Stimulated activated CD8-positive, alpha-beta memory T cell treated with anti-CD3 and anti-CD28 coated beads, Interleukin-4, amount 100 ng/mL, for 4 hours (primary cell): ENCODE data around the gene RMND5A.

Source experiments
- DNase-seq, 2 donors: peaks; one replicate each; pipeline ENCODE4 v3.0.0-alpha.2; 2020; ENCODE audit warnings: low read depth in 2 of 2, low spot score in 1 of 2

The RMND5A gene

DNA sequence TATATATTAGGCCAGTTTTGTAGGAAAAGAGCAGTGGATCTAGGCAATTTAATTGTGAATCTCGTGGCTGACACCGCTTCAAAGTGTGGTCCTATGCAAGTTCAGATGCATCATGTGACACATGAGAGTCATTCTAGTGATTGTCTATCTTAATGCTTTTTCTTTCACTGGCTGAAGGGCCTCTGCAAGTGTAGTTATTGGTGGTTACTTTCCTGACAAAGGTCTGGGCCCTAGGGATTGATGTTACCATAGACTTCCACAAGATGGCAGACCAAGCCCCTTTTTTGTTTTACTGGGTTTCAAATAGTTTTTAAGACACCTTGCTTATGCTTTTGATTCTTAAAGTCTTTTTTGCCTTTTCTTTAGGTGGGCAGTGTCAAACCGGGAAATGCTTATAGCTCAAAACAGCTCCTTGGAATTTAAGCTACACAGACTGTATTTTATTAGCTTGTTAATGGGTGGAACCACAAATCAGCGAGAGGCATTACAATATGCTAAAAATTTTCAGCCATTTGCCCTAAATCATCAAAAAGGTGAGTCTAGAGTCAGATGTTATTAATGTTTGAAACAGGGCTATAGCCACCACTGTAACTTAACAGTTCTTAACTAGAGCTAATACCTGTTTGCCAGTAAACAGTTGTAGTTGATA, 44.7 kb downstream of the RMND5A start:
- DNase-seq: no peak

DNA sequence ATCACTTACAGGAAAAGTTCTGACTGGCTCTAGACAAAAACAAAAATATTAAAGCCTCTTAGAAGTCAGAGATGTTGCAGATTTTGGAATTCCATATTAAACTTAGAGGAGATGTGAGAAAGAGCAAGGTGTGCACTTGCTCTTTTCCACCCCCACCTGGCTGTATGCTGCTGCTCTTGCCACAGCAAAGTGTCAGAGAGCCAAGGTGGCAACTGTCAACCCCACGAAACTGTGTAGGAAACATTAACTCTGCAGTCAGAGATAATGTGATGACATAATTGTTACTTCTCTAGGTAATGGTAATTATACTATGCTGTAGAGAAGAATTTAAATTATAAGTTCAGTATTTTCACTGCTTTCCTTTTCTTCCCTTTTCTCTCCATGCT, 45.2 kb downstream of the RMND5A start:
- no peak for DNase-seq

DNA sequence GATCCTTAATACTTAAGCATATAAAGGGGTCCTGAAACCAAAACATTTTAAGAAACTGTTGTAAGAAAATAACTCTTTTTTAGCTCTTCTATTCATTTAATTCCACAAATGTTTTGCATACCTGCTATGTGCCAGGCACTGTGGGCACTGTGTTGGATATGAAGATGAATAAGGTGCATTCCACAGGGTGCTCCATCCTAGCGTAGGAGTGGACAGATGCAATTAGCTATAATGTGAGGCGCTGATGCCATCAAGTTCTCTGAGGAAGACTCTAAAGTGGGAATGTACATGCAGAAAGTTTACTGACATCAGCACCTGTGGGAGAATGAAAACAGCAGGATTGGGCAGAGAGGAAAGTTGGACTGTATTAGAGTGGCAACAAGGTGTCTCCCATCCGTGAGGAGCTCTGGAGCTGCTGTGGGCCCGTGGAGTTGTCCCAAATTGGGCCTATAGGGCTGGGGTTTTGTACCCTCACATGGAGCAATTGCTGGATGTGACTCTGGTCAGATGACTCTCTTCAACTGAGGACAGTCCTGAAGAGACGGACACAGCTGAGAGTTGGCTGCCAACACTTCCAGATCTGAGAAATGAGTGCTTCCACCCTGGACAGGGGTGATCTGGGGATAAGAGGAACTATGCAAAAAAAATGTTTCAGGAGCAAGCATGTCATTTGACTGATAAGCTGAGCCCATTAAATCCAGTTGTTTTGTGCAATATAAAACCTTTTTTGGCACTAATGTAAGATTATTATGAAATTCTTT, 48.3 kb downstream of the RMND5A start:
- DNase-seq: no peak

DNA sequence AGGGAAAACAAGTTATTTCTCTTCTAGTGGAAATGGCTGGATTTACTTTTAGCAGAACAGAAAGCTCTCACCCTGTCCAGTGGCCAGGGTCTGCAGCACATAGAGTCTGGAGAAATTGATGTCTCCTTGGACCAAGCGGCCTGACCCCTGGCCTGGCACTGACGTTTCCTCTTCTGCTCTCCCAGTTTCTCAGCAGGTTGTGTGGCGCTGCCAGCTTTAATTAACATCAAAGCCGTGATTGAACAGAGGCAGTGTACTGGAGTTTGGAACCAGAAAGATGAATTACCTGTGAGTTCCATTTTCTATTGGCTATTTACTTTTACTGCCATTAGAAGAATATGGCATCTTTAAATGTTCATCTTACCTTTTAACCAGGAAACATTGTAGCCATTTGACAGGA, 49.7 kb downstream of the RMND5A start:
- no peak for DNase-seq

DNA sequence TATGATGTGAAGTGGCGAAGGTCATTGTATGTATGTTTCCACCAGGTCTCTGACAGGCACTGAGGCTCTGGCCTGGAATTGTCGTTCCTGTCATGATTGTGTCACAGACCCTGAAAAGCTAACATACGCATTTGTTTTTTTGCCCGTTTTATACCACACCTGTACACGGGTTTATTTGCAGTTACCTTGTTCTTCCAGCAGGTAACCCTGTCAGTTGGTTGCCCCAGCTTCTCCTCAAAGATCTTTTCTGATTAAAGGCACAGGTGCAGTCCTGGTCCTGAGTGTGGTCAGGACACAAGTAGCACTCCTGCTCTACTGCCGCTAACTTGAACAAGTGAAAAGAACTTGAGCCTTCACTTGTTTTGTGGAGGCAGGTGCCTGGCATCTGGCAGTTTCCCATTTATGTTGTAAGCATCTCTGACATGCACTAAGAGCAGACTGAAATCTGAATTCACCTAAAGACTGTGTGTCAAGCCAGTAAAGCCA, 50.8 kb downstream of the RMND5A start:
- DNase-seq: no peak

DNA sequence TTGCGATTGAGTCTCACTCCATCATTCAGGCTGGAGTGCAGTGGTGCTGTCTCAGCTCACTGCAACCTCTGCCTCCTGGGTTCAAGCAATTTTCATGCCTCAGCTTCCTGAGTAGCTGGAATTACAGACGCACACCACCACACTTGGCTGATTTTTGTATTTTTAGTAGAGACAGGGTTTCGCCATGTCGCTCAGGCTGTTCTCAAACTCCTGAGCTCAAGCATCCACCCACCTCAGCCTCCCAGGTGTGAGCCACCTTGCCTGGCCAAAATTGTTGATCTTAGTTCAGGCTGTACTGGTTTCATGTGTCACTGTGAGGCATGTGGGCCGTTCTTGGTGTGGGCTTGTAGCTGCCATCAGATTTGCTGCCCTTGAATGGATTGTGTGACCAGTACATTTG, 52.5 kb downstream of the RMND5A start:
- DNase-seq: no peak

DNA sequence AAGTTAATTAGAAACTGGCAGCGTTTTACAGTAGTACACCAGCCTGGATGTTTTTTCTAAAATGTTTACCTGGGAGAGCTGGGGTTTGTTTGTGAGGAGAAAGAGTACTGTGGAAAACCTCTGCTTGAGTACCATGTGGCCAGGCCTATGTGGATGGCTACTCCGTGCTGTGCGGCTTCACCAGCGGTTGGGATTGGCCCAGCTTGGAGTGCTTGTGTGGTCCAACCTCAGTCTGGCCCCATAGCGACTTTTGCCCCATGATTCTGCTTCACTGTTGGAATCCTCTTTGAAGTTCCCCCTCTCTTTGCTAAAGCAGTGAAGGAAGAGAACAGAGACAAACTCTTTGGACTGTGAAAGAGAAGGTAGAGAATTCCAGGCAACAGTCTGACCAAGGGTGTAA, 54.8 kb downstream of the RMND5A start:
- DNase-seq: no peak

DNA sequence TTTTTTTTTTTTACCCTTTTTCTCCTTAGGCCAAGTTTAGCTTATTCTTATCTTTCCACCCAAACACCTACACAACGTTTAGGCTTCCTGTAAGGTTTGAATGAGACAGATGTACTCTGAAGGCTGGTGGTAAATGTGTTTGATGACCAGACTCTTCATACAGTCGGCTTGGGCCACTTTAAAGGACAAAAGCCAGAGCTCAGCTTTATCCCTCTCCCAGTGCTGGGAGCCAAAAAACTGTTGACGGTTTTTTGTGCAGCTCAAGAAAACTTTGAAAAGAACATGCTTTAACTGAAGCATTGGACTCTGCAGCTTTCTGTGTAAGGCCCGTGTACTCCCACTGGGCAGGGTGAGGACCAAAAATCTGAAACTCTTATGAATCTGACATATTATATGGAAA, 55.2 kb downstream of the RMND5A start:
- no peak for DNase-seq

DNA sequence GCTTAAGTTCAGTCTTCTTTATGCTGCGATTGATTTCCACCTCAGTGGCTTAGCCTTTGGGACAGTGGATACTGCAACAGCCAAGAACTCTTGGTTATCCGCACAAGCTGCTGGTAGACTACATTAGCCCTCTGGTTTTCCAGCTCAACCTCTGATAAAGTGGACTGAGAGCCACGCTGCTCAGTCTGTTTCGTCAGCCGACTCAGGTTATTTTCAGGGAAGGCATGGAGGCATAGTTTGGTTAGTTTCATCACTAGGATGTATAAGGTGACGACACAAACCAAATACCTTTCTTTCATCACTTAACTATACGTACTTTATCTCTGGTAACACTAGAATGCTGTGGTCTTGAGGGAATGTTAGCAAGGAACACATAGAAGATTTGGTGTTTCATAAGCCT, 56.4 kb downstream of the RMND5A start:
- DNase-seq: no peak

DNA sequence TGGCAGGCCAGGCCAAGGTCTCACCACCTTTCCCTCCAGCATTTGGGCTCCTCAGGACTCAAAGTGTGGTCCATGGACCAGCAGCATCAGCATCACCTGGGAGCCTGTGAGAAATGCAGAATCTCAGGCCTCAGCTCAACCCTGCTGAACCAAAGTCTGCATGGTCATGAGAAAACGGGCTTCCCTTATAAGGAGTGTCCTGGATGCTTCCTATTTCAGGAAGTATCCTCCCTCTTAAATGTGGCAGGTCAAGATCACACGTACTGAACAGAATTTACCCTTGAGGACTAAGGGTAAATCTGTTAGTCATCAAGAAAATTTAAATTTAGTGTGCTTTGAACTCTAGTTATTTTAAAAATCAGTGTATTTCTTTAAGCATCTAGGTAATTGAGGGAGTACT, 58.9 kb downstream of the RMND5A start:
- DNase-seq: no peak

DNA sequence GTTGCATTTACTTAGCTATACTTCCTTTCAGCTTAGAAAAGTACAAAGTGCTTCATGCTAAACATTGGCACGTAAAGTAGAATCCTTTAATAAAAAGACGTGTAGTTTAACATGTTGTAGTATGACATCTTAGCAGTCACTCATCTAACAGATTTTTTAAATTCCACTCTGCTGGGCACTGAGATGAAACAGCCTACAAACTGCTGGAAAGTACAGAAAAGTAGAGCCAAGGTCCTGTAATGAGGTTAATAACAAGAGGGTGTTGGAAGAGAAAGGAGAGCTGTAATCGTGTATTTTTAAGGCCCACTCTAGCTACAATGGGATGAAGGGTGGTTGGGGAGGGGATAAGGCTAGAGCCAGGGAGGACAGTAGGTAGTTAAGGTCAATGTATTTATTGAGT, 59.9 kb downstream of the RMND5A start:
- DNase-seq: no peak

DNA sequence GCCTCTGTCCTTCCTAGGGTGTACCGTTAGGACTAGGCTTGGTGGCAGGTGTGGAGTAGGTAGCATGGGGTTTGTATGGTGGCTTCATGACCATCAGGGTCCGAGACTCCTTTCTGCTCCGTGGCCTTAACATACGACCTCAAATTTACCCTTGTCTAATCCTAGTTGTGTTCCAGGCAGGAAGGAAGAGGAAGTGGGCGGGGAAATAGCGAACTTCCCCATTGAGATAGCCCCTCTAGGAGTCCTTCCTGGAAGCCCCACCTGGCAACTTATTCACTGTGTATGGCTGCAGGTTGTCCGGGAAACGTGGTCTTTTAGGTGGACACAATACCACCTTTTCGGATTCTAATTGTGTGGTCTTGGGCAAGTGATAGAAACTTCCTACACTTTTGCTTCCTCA, 61.3 kb downstream of the RMND5A start:
- DNase-seq: no peak

DNA sequence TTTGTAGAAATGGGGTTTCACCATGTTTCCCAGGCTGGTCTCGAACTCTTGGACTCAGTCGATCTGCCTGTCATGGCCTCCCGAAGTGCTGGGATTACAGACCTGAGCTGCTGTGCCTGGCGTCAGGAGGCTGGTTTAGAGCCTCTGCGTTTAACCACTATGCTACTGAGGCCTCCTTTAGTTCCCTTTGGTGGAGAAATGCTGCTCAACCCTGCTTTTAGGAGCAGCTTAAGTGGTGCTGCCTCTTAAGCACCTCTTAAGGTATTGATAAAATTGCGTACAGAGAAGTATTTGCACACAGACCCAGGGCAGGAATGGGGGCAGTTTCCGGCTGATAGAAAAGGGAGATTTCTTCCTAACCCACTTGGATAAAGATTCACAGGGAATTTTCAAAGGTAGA, 62.7 kb downstream of the RMND5A start:
- DNase-seq: no peak

DNA sequence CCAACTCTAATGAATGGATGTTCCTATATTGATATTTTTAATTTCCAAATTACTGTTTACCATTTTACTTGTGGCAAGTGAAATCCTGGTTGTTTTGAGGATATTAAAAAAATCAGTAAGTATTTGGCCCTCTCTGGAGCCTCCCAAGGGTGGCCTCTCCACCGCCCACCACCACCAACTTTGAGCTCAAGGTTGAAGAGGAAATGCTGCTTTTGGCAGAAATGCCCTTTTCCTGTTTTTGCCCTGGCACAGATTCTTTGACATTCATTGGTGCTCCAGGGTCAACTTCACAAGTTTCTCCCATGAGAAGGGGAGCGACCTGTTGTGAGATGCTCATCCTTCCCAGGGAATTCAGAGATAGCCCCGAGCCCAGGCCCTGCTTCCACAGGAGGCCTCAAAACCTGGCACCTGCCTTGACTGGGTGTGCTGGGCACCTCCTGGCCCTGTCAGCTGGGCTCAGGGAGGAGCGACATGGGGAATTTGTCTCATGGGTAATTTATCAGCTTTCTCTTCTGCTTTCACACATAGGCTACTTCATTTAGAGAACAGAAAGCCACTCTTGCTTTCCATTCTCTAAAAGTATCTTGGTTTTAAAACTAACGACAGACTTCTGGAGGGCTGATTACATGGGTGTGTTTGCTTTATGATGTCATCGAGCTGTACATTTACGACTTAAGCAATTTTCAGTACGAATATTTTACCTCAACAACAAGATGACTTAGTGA, 63.7 kb downstream of the RMND5A start:
- no peak for DNase-seq

DNA sequence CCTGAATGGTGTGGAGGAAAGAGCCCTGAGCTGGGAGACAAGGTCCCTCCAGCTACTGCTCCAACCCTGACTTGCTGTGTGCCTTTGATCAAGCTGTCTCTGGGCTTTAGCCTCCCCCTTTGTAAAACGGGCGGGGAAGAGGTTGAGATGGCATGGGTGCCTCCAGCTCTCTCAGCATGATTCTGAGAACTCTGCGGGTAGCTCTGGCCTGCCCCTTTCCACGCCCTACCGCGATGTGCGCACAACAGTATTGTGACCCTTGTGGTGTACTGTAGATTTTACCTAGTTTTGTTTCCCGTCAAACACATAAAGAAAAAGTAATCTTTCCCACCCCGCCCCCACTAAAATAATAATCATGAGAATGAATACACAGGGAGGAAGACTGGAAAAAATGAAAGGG, 65.4 kb downstream of the RMND5A start:
- peak in 1 of 2 donors; percentile 68 for DNase-seq

DNA sequence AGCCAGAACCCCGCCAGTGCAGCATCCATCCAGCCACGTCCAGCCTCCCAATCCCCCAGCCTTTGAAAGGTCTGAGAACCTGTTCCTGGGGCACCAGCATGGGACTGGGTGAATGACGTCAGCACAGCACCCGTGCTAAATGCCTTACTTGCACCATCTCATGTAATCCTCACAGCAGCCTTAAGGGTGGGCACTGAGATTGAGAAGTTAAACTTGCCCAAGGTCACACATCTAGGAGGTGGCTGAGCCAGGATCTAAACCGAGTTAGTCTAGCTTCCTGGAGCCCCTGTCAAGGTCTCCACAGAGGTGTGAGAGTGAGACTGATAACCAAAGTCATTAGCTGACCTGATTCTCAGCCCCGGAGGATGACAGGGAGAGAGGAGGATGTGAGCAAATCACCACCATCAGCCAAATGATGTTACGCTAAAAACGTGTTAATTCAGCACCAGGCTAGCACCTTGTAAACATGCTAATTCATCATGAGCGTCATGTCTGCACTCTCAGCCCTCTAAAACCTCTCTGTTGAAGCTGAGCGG, 66.0 kb downstream of the RMND5A start:
- no peak for DNase-seq

DNA sequence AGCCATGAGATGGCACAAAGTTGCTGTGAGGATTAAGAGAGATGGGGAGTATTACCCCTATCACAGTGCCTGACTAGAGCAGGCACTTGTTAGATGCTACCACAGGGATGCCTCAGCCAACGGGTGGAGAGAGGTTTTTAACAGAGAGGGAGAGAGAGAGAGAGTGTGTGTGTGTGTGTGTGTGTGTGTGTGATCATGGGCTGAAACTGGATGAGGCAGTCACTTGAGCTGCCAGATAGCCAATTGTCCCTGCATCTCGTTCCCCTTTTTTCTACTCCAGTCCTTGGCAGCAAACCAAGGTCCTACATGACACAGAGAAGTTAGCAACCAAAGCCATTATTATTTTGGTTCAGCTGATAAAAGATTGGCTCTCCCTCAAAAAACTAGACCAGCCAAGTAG, 67.6 kb downstream of the RMND5A start:
- DNase-seq: no peak

DNA sequence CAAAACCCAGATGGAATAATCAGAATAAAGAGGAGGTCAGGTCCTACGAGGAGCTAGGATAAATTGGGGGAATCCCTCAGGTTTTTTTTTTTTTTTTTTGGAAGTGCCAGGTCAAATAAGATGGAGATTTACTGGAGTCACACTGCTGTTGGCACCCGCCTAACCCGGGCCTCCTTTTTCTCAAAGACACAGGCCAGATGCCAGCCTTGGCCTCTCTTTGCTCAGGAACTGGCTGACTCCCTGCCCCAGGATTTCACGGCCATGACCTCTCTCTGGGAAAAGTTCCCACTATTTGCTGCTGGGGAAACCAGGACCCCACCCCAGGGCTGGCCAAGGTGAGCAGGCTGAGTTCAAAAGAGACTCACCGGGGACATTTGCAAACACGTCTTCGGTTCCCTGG, 68.1 kb downstream of the RMND5A start:
- DNase-seq: no peak

DNA sequence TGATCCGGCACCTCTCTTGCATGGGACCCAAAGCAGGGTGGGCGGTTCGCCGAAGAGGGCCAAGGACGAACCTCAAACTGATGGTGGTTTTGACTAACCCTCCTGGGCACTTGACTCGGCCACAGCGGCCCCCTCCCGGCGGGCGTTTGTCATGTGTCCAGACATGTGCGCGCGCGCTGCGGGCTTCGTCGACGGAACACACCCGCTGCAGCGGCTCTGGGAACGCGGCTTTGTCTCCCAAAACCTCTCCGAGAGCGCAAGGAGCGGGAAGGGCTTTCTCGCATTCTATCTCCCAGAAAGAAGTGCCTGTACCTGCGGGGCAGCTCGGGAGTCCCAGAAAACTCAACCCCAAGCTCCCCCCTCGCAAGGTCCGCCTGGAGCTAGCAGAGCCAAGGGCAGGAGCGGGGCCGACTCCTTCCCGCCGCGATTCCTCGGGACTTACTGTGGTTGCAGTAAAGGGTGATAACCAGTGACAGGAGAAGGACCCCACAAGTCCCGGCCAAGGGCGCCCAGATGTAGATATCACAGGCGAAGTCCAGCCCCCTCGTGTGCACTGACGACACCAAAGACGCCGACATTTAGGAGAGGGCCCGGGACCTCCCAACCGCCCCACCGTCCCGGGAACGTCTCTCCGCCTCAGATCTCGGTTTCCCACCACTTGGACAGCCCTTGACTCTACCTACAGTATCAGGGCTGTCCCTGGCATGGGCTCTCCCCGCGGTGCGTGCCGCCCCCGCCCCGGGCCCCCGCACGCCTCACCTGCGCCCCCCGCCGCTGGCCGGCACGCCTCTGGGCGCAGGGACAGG, 69.0 kb downstream of the RMND5A start:
- no peak for DNase-seq

DNA sequence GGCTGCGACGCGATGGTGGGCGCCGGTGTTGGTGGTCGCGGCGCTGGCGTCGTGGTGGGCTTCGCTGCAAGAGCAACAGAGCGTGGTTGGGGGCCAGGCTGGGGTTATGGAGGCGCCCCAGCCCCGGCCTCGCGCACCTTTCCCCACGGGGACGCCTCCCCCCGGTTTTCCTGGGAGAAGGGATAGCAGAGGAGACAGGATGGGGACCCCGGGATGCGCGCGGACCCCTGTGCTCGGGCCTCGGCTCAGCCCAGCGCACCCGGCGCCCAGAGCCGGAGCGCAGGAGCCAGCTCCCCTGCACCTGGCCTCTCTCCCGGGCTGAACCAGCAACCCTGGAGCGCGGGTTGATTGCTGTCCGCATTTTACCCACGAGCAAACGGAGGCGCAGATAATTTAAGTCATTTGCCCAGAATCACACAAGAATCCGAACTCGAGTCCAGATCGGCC, 69.6 kb downstream of the RMND5A start:
- no peak for DNase-seq

DNA sequence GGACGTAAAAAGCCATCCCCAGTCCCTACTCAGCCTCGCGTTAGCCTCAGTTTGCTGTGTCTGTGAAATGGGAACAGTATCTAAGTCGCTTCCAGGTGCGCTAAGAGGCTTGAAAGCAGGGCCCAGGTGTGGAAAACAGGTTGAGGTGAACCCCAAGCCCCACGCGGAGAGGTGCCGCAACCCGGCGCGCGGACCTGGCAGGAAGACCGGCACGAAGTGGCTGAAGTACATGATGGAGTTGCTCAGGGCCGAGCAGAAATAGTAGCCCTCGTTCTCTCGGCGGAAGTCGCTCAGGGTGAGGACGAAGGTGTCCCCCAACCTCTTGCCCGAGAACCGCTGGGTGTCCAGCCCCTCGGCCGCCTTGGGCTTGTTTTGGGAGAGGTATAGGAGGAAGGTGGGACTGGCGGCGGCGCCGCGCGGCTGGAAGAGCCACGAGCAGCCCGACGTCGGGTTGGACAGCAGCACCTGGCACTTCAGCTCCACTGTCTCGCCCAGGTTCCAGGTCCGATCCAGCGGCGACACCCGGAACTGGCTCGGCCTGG, 70.1 kb downstream of the RMND5A start:
- no peak for DNase-seq
